DND-41 (cell line): ENCODE measurements around the gene CD34.

Experiments used
- CTCF ChIP-seq: IDR thresholded peaks from 2 replicates; pipeline ENCODE4 v1.5.1; 2012; ENCODE audit warnings: borderline replicate concordance, low read length, moderate library complexity, mild to moderate bottlenecking; ENCODE audit not compliant: poor library complexity, severe bottlenecking; ENCODE audit errors: extremely low read depth
- EZH2 ChIP-seq: IDR thresholded peaks from 3 replicates; pipeline ENCODE4 v1.6.1; 2012; ENCODE audit warnings: borderline replicate concordance, low read depth, mild to moderate bottlenecking, moderate library complexity, low read length, inconsistent platforms; ENCODE audit not compliant: severe bottlenecking

DNA sequence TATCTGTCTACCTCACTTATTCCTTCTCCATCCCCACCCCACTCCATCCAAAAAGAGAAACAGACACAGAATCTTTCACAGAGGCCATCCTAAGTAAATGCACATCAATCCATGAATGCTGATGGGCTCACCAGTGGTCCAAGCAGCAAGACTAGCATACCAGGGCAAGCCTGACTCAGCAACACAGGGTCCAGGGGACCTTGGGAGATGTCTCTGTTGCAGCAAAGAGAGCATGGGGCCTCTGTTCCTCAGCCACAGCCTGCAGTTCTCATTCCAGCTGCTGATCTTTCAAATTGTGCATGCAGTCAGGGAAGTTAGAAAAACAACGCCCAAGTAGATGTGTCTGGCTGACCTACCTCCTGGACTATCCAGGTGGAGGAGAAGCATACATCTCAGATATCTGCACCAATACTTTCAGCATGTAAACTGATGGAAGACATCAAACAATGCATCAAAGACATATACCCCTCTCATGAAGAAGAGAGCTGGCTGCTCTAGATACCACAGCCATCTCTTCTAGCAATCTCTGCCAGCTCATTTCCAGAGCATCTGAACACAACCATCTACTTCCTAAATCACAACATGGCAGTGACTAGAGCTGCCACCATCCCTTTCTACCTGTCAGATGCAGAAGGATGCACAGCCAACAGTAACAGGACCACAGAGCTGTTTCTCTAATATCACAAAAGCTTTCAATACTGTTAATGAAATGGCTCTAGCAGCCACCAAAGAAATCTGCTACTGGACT is 54.5 kb downstream of the CD34 start:
- TF ChIP-seq CTCF (no peak), EZH2 (no peak)
